ENCODE data around the gene CLIC4.

CLIC4 gene

GRCh38 chr1:24764848-24765247 is 19.6 kb downstream of the CLIC4 start:
- Histone ChIP-seq H3K27ac (ENCODE audit: low read length) (no peak overlapping the region), H3K27me3 (ENCODE audit: insufficient read depth, low read length, poor library complexity) (no peaks in the 10 kb centered on the region), H3K9ac (ENCODE audit: low read depth, low read length) (no peak overlapping the region), H3K4me2 (ENCODE audit: insufficient read depth, low read length) (no peak overlapping the region), H2AFZ (ENCODE audit: low read depth, low read length) (no peak overlapping the region), H3K36me3 (ENCODE audit: insufficient read depth, low read length) (no peaks in the 10 kb centered on the region), H3K4me3 (ENCODE audit: low read depth in 1 of 2, low read length in 2 of 2) (no peak overlapping the region), H3K9me3 (ENCODE audit: insufficient read depth, low read length, severe bottlenecking) (no peaks in the 10 kb centered on the region), H3K4me1 (ENCODE audit: insufficient read depth, low read length) (peaks cover 3% of the 10 kb centered on the region), H3K79me2 (ENCODE audit: insufficient read depth, low read length) (peaks cover 94% of the 10 kb centered on the region), H4K20me1 (ENCODE audit: insufficient read depth, low read length) (peaks cover 44% of the 10 kb centered on the region)
- TF ChIP-seq EZH2 (IDR thresholded peaks at IDR 0.05; ENCODE audit: borderline replicate concordance, low read depth, low read length, severe bottlenecking): no peak
- no peak for TF ChIP-seq CTCF (IDR thresholded peaks at IDR 0.05; ENCODE audit: borderline replicate concordance, extremely low read depth, low read length, poor library complexity, severe bottlenecking)
- ATAC-seq (ENCODE audit: insufficient read depth, low read depth) (no peak), DNase-seq (no peak)

- H4K20me1 ChIP-seq (ENCODE audit: insufficient read depth, low read length): peaks cover 40% of the 10 kb centered on the region
- no peak overlapping the region for H3K9ac ChIP-seq (ENCODE audit: low read depth, low read length)
- no peak for DNase-seq
- H3K36me3 ChIP-seq (ENCODE audit: insufficient read depth, low read length): no peaks in the 10 kb centered on the region
- no peak overlapping the region for H3K27ac ChIP-seq (ENCODE audit: low read length)
- no peak for ATAC-seq (ENCODE audit: insufficient read depth, low read depth)
- H3K4me2 ChIP-seq (ENCODE audit: insufficient read depth, low read length): no peak overlapping the region
- no peaks in the 10 kb centered on the region for H3K27me3 ChIP-seq (ENCODE audit: insufficient read depth, low read length, poor library complexity)
- H3K79me2 ChIP-seq (ENCODE audit: insufficient read depth, low read length): peaks cover 92% of the 10 kb centered on the region
- TF ChIP-seq CTCF (IDR thresholded peaks at IDR 0.05; ENCODE audit: borderline replicate concordance, extremely low read depth, low read length, poor library complexity, severe bottlenecking) (no peak), EZH2 (IDR thresholded peaks at IDR 0.05; ENCODE audit: borderline replicate concordance, low read depth, low read length, severe bottlenecking) (no peak)
- H3K9me3 ChIP-seq (ENCODE audit: insufficient read depth, low read length, severe bottlenecking): no peaks in the 10 kb centered on the region
- no peak overlapping the region for H3K4me3 ChIP-seq (ENCODE audit: low read depth in 1 of 2, low read length in 2 of 2)
- H3K4me1 ChIP-seq (ENCODE audit: insufficient read depth, low read length): peaks cover 9% of the 10 kb centered on the region
- H2AFZ ChIP-seq (ENCODE audit: low read depth, low read length): no peak overlapping the region
These were observed 20.2 kb downstream of the CLIC4 start for GRCh38 chr1:24765308-24765988.

- Histone ChIP-seq H3K79me2 (ENCODE audit: insufficient read depth, low read length) (peaks cover 92% of the 10 kb centered on the region), H3K36me3 (ENCODE audit: insufficient read depth, low read length) (no peaks in the 10 kb centered on the region), H3K4me2 (ENCODE audit: insufficient read depth, low read length) (no peak overlapping the region), H3K4me1 (ENCODE audit: insufficient read depth, low read length) (peaks cover 11% of the 10 kb centered on the region), H3K9me3 (ENCODE audit: insufficient read depth, low read length, severe bottlenecking) (no peaks in the 10 kb centered on the region), H4K20me1 (ENCODE audit: insufficient read depth, low read length) (peaks cover 27% of the 10 kb centered on the region), H3K27me3 (ENCODE audit: insufficient read depth, low read length, poor library complexity) (no peaks in the 10 kb centered on the region), H3K27ac (ENCODE audit: low read length) (no peak overlapping the region), H3K4me3 (ENCODE audit: low read depth in 1 of 2, low read length in 2 of 2) (no peak overlapping the region), H2AFZ (ENCODE audit: low read depth, low read length) (no peak overlapping the region), H3K9ac (ENCODE audit: low read depth, low read length) (no peak overlapping the region)
- DNase-seq (no peak), ATAC-seq (ENCODE audit: insufficient read depth, low read depth) (no peak)
- TF ChIP-seq CTCF (IDR thresholded peaks at IDR 0.05; ENCODE audit: borderline replicate concordance, extremely low read depth, low read length, poor library complexity, severe bottlenecking) (no peak), EZH2 (IDR thresholded peaks at IDR 0.05; ENCODE audit: borderline replicate concordance, low read depth, low read length, severe bottlenecking) (no peak)
These were observed 22.1 kb downstream of the CLIC4 start for GRCh38 chr1:24767351-24767750.
